Liver (tissue), 9 donors: ENCODE results near the gene PIK3R3. TPM values are rescaled to one million over a fixed set of nuclear protein-coding genes. Genes with fewer than 3 reads are reported as not detected.

Experiments used
- DNase-seq: peaks from one replicate; pipeline ENCODE4 v3.0.0-alpha.2; 2017; ENCODE audit warnings: low spot score
- H3K27ac ChIP-seq, 2 donors: one replicate each; pipeline ENCODE4 v1.7.0; 2013; ENCODE audit warnings: inconsistent platforms in 2 of 2, low read length in 2 of 2, control low read depth in 1 of 2, low read depth in 1 of 2, mild to moderate bottlenecking in 1 of 2
- H3K27me3 ChIP-seq, 4 donors: one replicate each; pipeline versions ENCODE4 v1.6.1 to v1.7.0; 2013; ENCODE audit warnings: low read length in 3 of 4, inconsistent platforms in 1 of 4, mild to moderate bottlenecking in 1 of 4, moderate library complexity in 1 of 4; ENCODE audit not compliant: control insufficient read depth in 4 of 4, insufficient read depth in 4 of 4
- H3K36me3 ChIP-seq, 4 donors: one replicate each; pipeline versions ENCODE4 v1.6.1 to v1.7.0; 2013; ENCODE audit warnings: low read length in 3 of 4, mild to moderate bottlenecking in 3 of 4, low read depth in 1 of 4, moderate library complexity in 1 of 4; ENCODE audit not compliant: control insufficient read depth in 4 of 4, insufficient read depth in 3 of 4
- H3K4me1 ChIP-seq, 4 donors: one replicate each; pipeline versions ENCODE4 v1.6.1 to v1.7.0; 2013; ENCODE audit warnings: low read length in 3 of 4, mild to moderate bottlenecking in 3 of 4, moderate library complexity in 1 of 4; ENCODE audit not compliant: control insufficient read depth in 4 of 4, insufficient read depth in 4 of 4
- H3K4me3 ChIP-seq, 3 donors: one replicate each; pipeline versions ENCODE4 v1.6.1 to v1.7.0; 2013; ENCODE audit warnings: low read length in 3 of 3, control low read depth in 1 of 3, low read depth in 1 of 3, mild to moderate bottlenecking in 1 of 3
- H3K9ac ChIP-seq, 2 donors: one replicate each; pipeline ENCODE4 v1.7.0; 2013; ENCODE audit warnings: low read length in 2 of 2, mild to moderate bottlenecking in 2 of 2, moderate library complexity in 2 of 2, control low read depth in 1 of 2, low read depth in 1 of 2
- H3K9me3 ChIP-seq, 4 donors: one replicate each; pipeline versions ENCODE4 v1.6.1 to v1.7.0; 2013; ENCODE audit warnings: low read length in 3 of 4; ENCODE audit not compliant: control insufficient read depth in 4 of 4
- ATF3 ChIP-seq: IDR thresholded peaks from 2 replicates; pipeline ENCODE4 v1.6.1; 2016; ENCODE audit warnings: antibody characterized with exemption
- EGR1 ChIP-seq, 2 donors: IDR thresholded peaks; 2 replicates each; pipeline ENCODE4 v1.6.1; 2016 to 2018; ENCODE audit warnings: antibody characterized with exemption in 2 of 2, low read depth in 2 of 2
- FOXA1 ChIP-seq: IDR thresholded peaks from 2 replicates; pipeline ENCODE4 v1.6.1; 2016; ENCODE audit warnings: antibody characterized with exemption
- FOXA2 ChIP-seq: IDR thresholded peaks from 2 replicates; pipeline ENCODE4 v1.6.1; 2016; ENCODE audit warnings: antibody characterized with exemption
- GABPA ChIP-seq, 2 donors: IDR thresholded peaks in 1 of 2; conservative IDR thresholded peaks in 1 of 2; 2 replicates each; pipeline ENCODE4 v1.6.1; 2016; ENCODE audit warnings: antibody characterized with exemption in 2 of 2, mild to moderate bottlenecking in 1 of 2, moderate library complexity in 1 of 2
- HNF4A ChIP-seq, 2 donors: conservative IDR thresholded peaks; 2 replicates each; pipeline ENCODE4 v1.6.1; 2016; ENCODE audit warnings: antibody characterized with exemption in 2 of 2, mild to moderate bottlenecking in 2 of 2
- HNF4G ChIP-seq: IDR thresholded peaks from 2 replicates; pipeline ENCODE4 v1.6.1; 2016; ENCODE audit warnings: antibody characterized with exemption
- JUND ChIP-seq, 2 donors: IDR thresholded peaks; 2 replicates each; pipeline ENCODE4 v1.6.1; 2016; ENCODE audit warnings: antibody characterized with exemption in 2 of 2
- MAX ChIP-seq: IDR thresholded peaks from 2 replicates; pipeline ENCODE4 v1.6.1; 2016; ENCODE audit warnings: antibody characterized with exemption
- NR2F2 ChIP-seq: IDR thresholded peaks from 2 replicates; pipeline ENCODE4 v1.6.1; 2016; ENCODE audit warnings: antibody characterized with exemption
- REST ChIP-seq: IDR thresholded peaks from 2 replicates; pipeline ENCODE4 v1.6.1; 2016; ENCODE audit warnings: antibody characterized with exemption, mild to moderate bottlenecking
- RXRA ChIP-seq, 2 donors: IDR thresholded peaks; 2 replicates each; pipeline ENCODE4 v1.6.1; 2017 to 2018; ENCODE audit warnings: antibody characterized with exemption in 2 of 2, mild to moderate bottlenecking in 1 of 2
- TAF1 ChIP-seq: conservative IDR thresholded peaks from 2 replicates; pipeline ENCODE4 v1.6.1; 2016; ENCODE audit warnings: antibody characterized with exemption, mild to moderate bottlenecking
- YY1 ChIP-seq: IDR thresholded peaks from 2 replicates; pipeline ENCODE4 v1.6.1; 2016; ENCODE audit warnings: antibody characterized with exemption, mild to moderate bottlenecking
- ZBTB33 ChIP-seq: IDR thresholded peaks from 2 replicates; pipeline ENCODE4 v1.6.1; 2016; ENCODE audit warnings: antibody characterized with exemption
- WGBS: extraction: QIAGEN DNeasy Blood & Tissue Kit; methylation state at CpG from one replicate; pipeline ENCODE4 v1.1.7; 2013; 5-methylcytosine and 5-hydroxymethylcytosine counted together
- polyA plus RNA-seq, 2 donors: library from polyadenylated mRNA; stranded (reverse) in 1 of 2; unstranded in 1 of 2; fragments of 200-250 nt in 1 of 2; fragments of >200 nt in 1 of 2; fragmentation: Nextera tagmentation in 1 of 2; extraction: Ambion mirVana in 1 of 2; gene quantifications; one replicate each; pipeline versions ENCODE4 v1.2.1 to v1.2.3, GENCODE V29; 2013 to 2015
- total RNA-seq, 2 donors: library from RNA; depleted of rRNA; stranded (reverse); fragments of >200 nt; gene quantifications; one replicate each; pipeline ENCODE4 v1.2.3, GENCODE V29; 2014
- donor health status: healthy.
- donor health status: healthy.
- donor health status: healthy.
- donor health status: healthy.
- donor health status: healthy.

PIK3R3 gene
- total and polyA plus RNA-seq, 4 donors: 1.5 to 4.6 (median 2.7) TPM

- H3K9me3 ChIP-seq: no peaks in the 10 kb centered on the region
- H3K9ac ChIP-seq: no peak overlapping the region
- peaks cover 0 to 23% (median 4%) of the 10 kb centered on the region in 4 donors for H3K36me3 ChIP-seq
- no peak for DNase-seq
- no peak overlapping the region for H3K4me3 ChIP-seq
- no peak overlapping the region for H3K27ac ChIP-seq
- WGBS: 93% methylated on average over 27 of the region's 27 CpGs
- peaks cover 0 to 5% (median 2%) of the 10 kb centered on the region in 4 donors for H3K4me1 ChIP-seq
- H3K27me3 ChIP-seq: no peaks in the 10 kb centered on the region
- TF ChIP-seq TAF1 (no peak), HNF4A (conservative IDR thresholded peaks at IDR 0.05) (no peak), RXRA (IDR thresholded peaks at IDR 0.05) (no peak), NR2F2 (no peak), REST (no peak), HNF4G (no peak), FOXA1 (no peak), ATF3 (no peak), MAX (no peak), EGR1 (IDR thresholded peaks at IDR 0.05; ENCODE audit: low read depth in 2 of 2) (no peak), GABPA (IDR thresholded peaks at IDR 0.05 in 1 of 2, conservative IDR thresholded peaks at IDR 0.05 in 1 of 2) (no peak), FOXA2 (no peak), ZBTB33 (no peak), YY1 (no peak)
These were observed 97.6 kb downstream of the PIK3R3 start for GRCh38 chr1:46034601-46035516.

- Histone ChIP-seq H3K4me1 (no peaks in the 10 kb centered on the region), H3K9me3 (no peaks in the 10 kb centered on the region), H3K27me3 (no peaks in the 10 kb centered on the region), H3K36me3 (peaks cover 0 to 26% (median 4%) of the 10 kb centered on the region in 4 donors), H3K9ac (no peak overlapping the region), H3K4me3 (no peak overlapping the region), H3K27ac (no peak overlapping the region)
- WGBS: 97% methylated on average over 26 of the region's 26 CpGs
- no peak for DNase-seq
- TF ChIP-seq JUND (IDR thresholded peaks at IDR 0.05) (no peak), GABPA (IDR thresholded peaks at IDR 0.05 in 1 of 2, conservative IDR thresholded peaks at IDR 0.05 in 1 of 2) (no peak), ZBTB33 (no peak), YY1 (no peak), MAX (no peak), REST (no peak), FOXA2 (no peak), TAF1 (no peak), HNF4A (conservative IDR thresholded peaks at IDR 0.05) (no peak), EGR1 (IDR thresholded peaks at IDR 0.05; ENCODE audit: low read depth in 2 of 2) (no peak), ATF3 (no peak), RXRA (IDR thresholded peaks at IDR 0.05) (no peak)
These were observed 101.4 kb downstream of the PIK3R3 start for GRCh38 chr1:46030876-46031660.
